ENCODE data around the gene PRND.

PRND gene

GRCh38 chr20:4775322-4776078 lies 53.8 kb downstream of the PRND start:
- FAIRE-seq (no peak), DNase-seq (ENCODE audit: insufficient read length, low spot score) (no peak)

GRCh38 chr20:4776079-4776630 lies 54.4 kb downstream of the PRND start:
- no peak for FAIRE-seq
- DNase-seq (ENCODE audit: insufficient read length, low spot score), result no peak
